ENCODE measurements around the gene DCBLD2. TPM values are rescaled to one million over a fixed set of nuclear protein-coding genes. Genes with fewer than 3 reads are reported as not detected.

DCBLD2 gene
- total and polyA plus RNA-seq, 2 experiments from 2014 or later: 68.3 to 203 TPM

DNA sequence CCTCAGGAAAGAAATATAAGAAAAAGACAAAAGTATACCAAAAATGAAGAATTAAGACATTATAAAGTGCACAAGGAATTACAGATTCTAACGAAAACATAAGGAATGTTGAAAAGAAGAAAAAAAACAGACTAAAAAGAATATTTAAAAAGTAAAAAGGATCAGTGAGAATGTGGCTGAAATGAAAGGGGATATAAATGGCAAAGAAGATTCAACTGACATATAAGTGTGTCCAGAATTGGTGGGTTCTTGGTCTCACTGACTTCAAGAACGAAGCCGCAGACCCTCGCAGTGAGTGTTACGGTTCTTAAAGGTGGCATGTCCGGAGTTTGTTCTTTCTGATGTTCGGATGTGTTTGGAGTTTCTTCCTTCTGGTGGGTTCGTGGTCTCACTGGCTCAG, 44.8 kb downstream of the DCBLD2 start:
- WGBS, 2 experiments (ENCODE audit: low coverage in 1 of 2, low lambda C conversion rate in 2 of 2, missing lambda C conversion rate in 2 of 2): 96% methylated on average over 8 of the region's 8 CpGs
- no peak for TF ChIP-seq EZH2 (IDR thresholded peaks at IDR 0.05; ENCODE audit: insufficient read depth, poor library complexity, severe bottlenecking)
- TF ChIP-seq EZH2phosphoT487 (IDR thresholded peaks at IDR 0.05; ENCODE audit: insufficient read depth, low read depth): no peak
- H3K4me3 ChIP-seq: no peak overlapping the region
- H3K9me3 ChIP-seq (ENCODE audit: low read depth): no peaks in the 10 kb centered on the region
- DNase-seq: no peak
- peaks cover 18% of the 10 kb centered on the region; the same call in 1 of the 2 replicates for H3K36me3 ChIP-seq (ENCODE audit: low read depth)
- peak overlapping the region; percentile 66 for H3K27ac ChIP-seq
- no peak overlapping the region for H3K9ac ChIP-seq
- H3K4me2 ChIP-seq (ENCODE audit: unreplicated experiment): no peak overlapping the region
- peaks cover 37% of the 10 kb centered on the region for H3K4me1 ChIP-seq (ENCODE audit: insufficient read depth)
- no peak overlapping the region for H2AFZ ChIP-seq
- peaks cover 58% of the 10 kb centered on the region for H3F3A ChIP-seq (ENCODE audit: insufficient read depth)
- H3K79me2 ChIP-seq (ENCODE audit: insufficient read depth): peaks cover 98% of the 10 kb centered on the region
- in situ Hi-C loops (cut with MboI): no loop called here
- no peaks in the 10 kb centered on the region for H3K9me2 ChIP-seq (ENCODE audit: insufficient read depth)
- no peaks in the 10 kb centered on the region for H3K27me3 ChIP-seq (replicated peaks; ENCODE audit: insufficient read depth)
- no peaks in the 10 kb centered on the region for H4K20me1 ChIP-seq (ENCODE audit: insufficient read depth)

GRCh38 chr3:98855806-98856400, 45.6 kb downstream of the DCBLD2 start:
- TF ChIP-seq EZH2phosphoT487 (IDR thresholded peaks at IDR 0.05; ENCODE audit: insufficient read depth, low read depth) (no peak), EZH2 (IDR thresholded peaks at IDR 0.05; ENCODE audit: insufficient read depth, poor library complexity, severe bottlenecking) (no peak)
- H3K9ac ChIP-seq: peak overlapping the region; percentile 14; the same call in 1 of the 2 replicates
- H3K79me2 ChIP-seq (ENCODE audit: insufficient read depth): peaks cover 98% of the 10 kb centered on the region
- peaks cover 37% of the 10 kb centered on the region for H3K4me1 ChIP-seq (ENCODE audit: insufficient read depth)
- no peaks in the 10 kb centered on the region for H3K27me3 ChIP-seq (replicated peaks; ENCODE audit: insufficient read depth)
- no peak overlapping the region for H2AFZ ChIP-seq
- 39 to 45% methylated on average over 1 of the region's 1 CpG for WGBS, 2 experiments (ENCODE audit: low coverage in 1 of 2, low lambda C conversion rate in 2 of 2, missing lambda C conversion rate in 2 of 2)
- H3F3A ChIP-seq (ENCODE audit: insufficient read depth): peaks cover 59% of the 10 kb centered on the region
- peak; percentile 98 for DNase-seq
- H3K4me3 ChIP-seq: peak overlapping the region; percentile 38
- H3K9me2 ChIP-seq (ENCODE audit: insufficient read depth): no peaks in the 10 kb centered on the region
- H3K4me2 ChIP-seq (ENCODE audit: unreplicated experiment): peak overlapping the region; percentile 66
- no peaks in the 10 kb centered on the region for H3K9me3 ChIP-seq (ENCODE audit: low read depth)
- in situ Hi-C loops (cut with MboI): no loop called here
- H4K20me1 ChIP-seq (ENCODE audit: insufficient read depth): no peaks in the 10 kb centered on the region
- H3K27ac ChIP-seq: peak overlapping the region; percentile 66
- H3K36me3 ChIP-seq (ENCODE audit: low read depth): peaks cover 18% of the 10 kb centered on the region; the same call in 1 of the 2 replicates

- no peaks in the 10 kb centered on the region for H4K20me1 ChIP-seq (ENCODE audit: insufficient read depth)
- H3K4me3 ChIP-seq: no peak overlapping the region
- TF ChIP-seq EZH2phosphoT487 (IDR thresholded peaks at IDR 0.05; ENCODE audit: insufficient read depth, low read depth) (no peak), EZH2 (IDR thresholded peaks at IDR 0.05; ENCODE audit: insufficient read depth, poor library complexity, severe bottlenecking) (no peak)
- H3K27ac ChIP-seq: no peak overlapping the region
- H3K4me1 ChIP-seq (ENCODE audit: insufficient read depth): peaks cover 44% of the 10 kb centered on the region
- no peak overlapping the region for H2AFZ ChIP-seq
- no peak overlapping the region for H3K4me2 ChIP-seq (ENCODE audit: unreplicated experiment)
- peaks cover 99% of the 10 kb centered on the region for H3K79me2 ChIP-seq (ENCODE audit: insufficient read depth)
- 97 to 98% methylated on average over 1 of the region's 1 CpG for WGBS, 2 experiments (ENCODE audit: low coverage in 1 of 2, low lambda C conversion rate in 2 of 2, missing lambda C conversion rate in 2 of 2)
- H3F3A ChIP-seq (ENCODE audit: insufficient read depth): peaks cover 80% of the 10 kb centered on the region
- H3K9me2 ChIP-seq (ENCODE audit: insufficient read depth): no peaks in the 10 kb centered on the region
- no peaks in the 10 kb centered on the region for H3K9me3 ChIP-seq (ENCODE audit: low read depth)
- H3K9ac ChIP-seq: no peak overlapping the region
- H3K27me3 ChIP-seq (replicated peaks; ENCODE audit: insufficient read depth): no peaks in the 10 kb centered on the region
- in situ Hi-C loops (cut with MboI): no loop called here
- peaks cover 37% of the 10 kb centered on the region for H3K36me3 ChIP-seq (ENCODE audit: low read depth)
- no peak for DNase-seq
These were observed 53.4 kb downstream of the DCBLD2 start for GRCh38 chr3:98848108-98848507.

GRCh38 chr3:98846101-98846500, 55.4 kb downstream of the DCBLD2 start:
- in situ Hi-C loops (cut with MboI): no loop called here
- Histone ChIP-seq H3K27me3 (replicated peaks; ENCODE audit: insufficient read depth) (no peaks in the 10 kb centered on the region), H3K4me3 (no peak overlapping the region), H3K9me3 (ENCODE audit: low read depth) (no peaks in the 10 kb centered on the region), H3K9me2 (ENCODE audit: insufficient read depth) (no peaks in the 10 kb centered on the region), H2AFZ (no peak overlapping the region), H3K4me1 (ENCODE audit: insufficient read depth) (peaks cover 49% of the 10 kb centered on the region), H3K27ac (peak overlapping the region; percentile 58), H3K9ac (no peak overlapping the region), H3K4me2 (ENCODE audit: unreplicated experiment) (peak overlapping the region; percentile 39), H3K79me2 (ENCODE audit: insufficient read depth) (peaks cover 99% of the 10 kb centered on the region), H4K20me1 (ENCODE audit: insufficient read depth) (no peaks in the 10 kb centered on the region), H3K36me3 (ENCODE audit: low read depth) (peaks cover 42% of the 10 kb centered on the region), H3F3A (ENCODE audit: insufficient read depth) (peaks cover 88% of the 10 kb centered on the region)
- peak; percentile 52 for DNase-seq
- TF ChIP-seq EZH2phosphoT487 (IDR thresholded peaks at IDR 0.05; ENCODE audit: insufficient read depth, low read depth) (no peak), EZH2 (IDR thresholded peaks at IDR 0.05; ENCODE audit: insufficient read depth, poor library complexity, severe bottlenecking) (no peak)

All from GM23248 (cell line).